NB4 (cell line): ENCODE data around the gene JAZF1.

Experiments used
- MYC ChIP-seq: IDR thresholded peaks from 2 replicates; pipeline ENCODE4 v1.6.1; 2011; ENCODE audit warnings: low read depth, low read length
- POLR2A ChIP-seq: IDR thresholded peaks from 2 replicates; pipeline ENCODE4 v1.6.1; 2011; ENCODE audit warnings: mild to moderate bottlenecking; ENCODE audit not compliant: insufficient read length; ENCODE audit errors: extremely low read depth
- TF ChIP-seq, protein P1 (sequence below): IDR thresholded peaks from one replicate; pipeline ENCODE4 v1.5.1; 2012; ENCODE audit warnings: low read depth, low read length
- TF ChIP-seq, protein P2 (sequence below): IDR thresholded peaks from 2 replicates; pipeline ENCODE4 v1.6.1; 2011; ENCODE audit warnings: low read depth, low read length

- TF ChIP-seq, protein P1, sequence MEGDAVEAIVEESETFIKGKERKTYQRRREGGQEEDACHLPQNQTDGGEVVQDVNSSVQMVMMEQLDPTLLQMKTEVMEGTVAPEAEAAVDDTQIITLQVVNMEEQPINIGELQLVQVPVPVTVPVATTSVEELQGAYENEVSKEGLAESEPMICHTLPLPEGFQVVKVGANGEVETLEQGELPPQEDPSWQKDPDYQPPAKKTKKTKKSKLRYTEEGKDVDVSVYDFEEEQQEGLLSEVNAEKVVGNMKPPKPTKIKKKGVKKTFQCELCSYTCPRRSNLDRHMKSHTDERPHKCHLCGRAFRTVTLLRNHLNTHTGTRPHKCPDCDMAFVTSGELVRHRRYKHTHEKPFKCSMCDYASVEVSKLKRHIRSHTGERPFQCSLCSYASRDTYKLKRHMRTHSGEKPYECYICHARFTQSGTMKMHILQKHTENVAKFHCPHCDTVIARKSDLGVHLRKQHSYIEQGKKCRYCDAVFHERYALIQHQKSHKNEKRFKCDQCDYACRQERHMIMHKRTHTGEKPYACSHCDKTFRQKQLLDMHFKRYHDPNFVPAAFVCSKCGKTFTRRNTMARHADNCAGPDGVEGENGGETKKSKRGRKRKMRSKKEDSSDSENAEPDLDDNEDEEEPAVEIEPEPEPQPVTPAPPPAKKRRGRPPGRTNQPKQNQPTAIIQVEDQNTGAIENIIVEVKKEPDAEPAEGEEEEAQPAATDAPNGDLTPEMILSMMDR = no peak
- TF ChIP-seq, protein P2, sequence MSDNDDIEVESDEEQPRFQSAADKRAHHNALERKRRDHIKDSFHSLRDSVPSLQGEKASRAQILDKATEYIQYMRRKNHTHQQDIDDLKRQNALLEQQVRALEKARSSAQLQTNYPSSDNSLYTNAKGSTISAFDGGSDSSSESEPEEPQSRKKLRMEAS = no peak
- TF ChIP-seq POLR2A (no peak), MYC (no peak)
These were observed 312.5 kb downstream of the JAZF1 start for GRCh38 chr7:27868131-27868550.
